CD4-positive, alpha-beta T cell (primary cell): ENCODE results near the gene LMBR1. TPM values are rescaled to one million over a fixed set of nuclear protein-coding genes. Genes with fewer than 3 reads are reported as not detected.

ENCODE experiments used
- ATAC-seq: fragments of 200-7000 bp; cut with Tn5 transposase; one replicate; pipeline ENCODE4 v1.10.0; 2022; ENCODE audit warnings: mild to moderate bottlenecking; ENCODE audit not compliant: poor library complexity
- CTCF ChIA-PET: fragments of 350-600 bp; sonication (Branson Sonifier 250); formaldehyde crosslinking; loops from one replicate; lab custom pipeline; 2021; ENCODE audit warnings: antibody characterized with exemption, inconsistent platforms; lab: Charles Lee
- POLR2A ChIA-PET: fragments of 350-600 bp; sonication (Branson Sonifier 250); formaldehyde crosslinking; loops from one replicate; lab custom pipeline; 2021; ENCODE audit warnings: antibody characterized with exemption, inconsistent platforms; lab: Charles Lee
- DNase-seq, 14 experiments: peaks; one replicate each; pipeline ENCODE4 v3.0.0-alpha.2; 2013 to 2020; ENCODE audit warnings: mixed read lengths in 2 of 14
- H3K27ac ChIP-seq, 2 donors: one replicate each; pipeline versions ENCODE4 v1.5.1 to v1.7.0; 2013; ENCODE audit warnings: low read length in 2 of 2, low read depth in 1 of 2, mild to moderate bottlenecking in 1 of 2
- H3K27me3 ChIP-seq, 2 experiments: 1 replicate in 1 of 2; 2 replicates in 1 of 2; pipeline versions ENCODE4 v1.6.1 to v1.7.0; 2013; ENCODE audit warnings: low read length in 2 of 2, control low read depth in 1 of 2, mild to moderate bottlenecking in 1 of 2, moderate library complexity in 1 of 2; ENCODE audit not compliant: insufficient read depth in 2 of 2, control insufficient read depth in 1 of 2
- H3K36me3 ChIP-seq: one replicate; pipeline ENCODE4 v1.6.1; 2013; ENCODE audit warnings: low read length, control low read depth; ENCODE audit not compliant: insufficient read depth
- H3K4me1 ChIP-seq: one replicate; pipeline ENCODE4 v1.6.1; 2013; ENCODE audit warnings: low read length, control low read depth; ENCODE audit not compliant: insufficient read depth
- H3K4me3 ChIP-seq: one replicate; pipeline ENCODE4 v1.5.1; 2013; ENCODE audit warnings: mild to moderate bottlenecking, low read length, moderate library complexity
- H3K9me3 ChIP-seq, 2 experiments: 1 replicate in 1 of 2; 2 replicates in 1 of 2; pipeline versions ENCODE4 v1.6.1 to v1.7.0; 2013; ENCODE audit warnings: low read length in 2 of 2, mild to moderate bottlenecking in 2 of 2, control low read depth in 1 of 2, moderate library complexity in 1 of 2; ENCODE audit not compliant: control insufficient read depth in 1 of 2, insufficient read depth in 1 of 2
- H3K27ac Mint-ChIP-seq: one replicate; pipeline ENCODE4 v1.8.0; 2020; ENCODE audit warnings: mixed read lengths
- H3K27me3 Mint-ChIP-seq: one replicate; pipeline ENCODE4 v1.8.0; 2021; ENCODE audit warnings: mixed read lengths
- H3K36me3 Mint-ChIP-seq: one replicate; pipeline ENCODE4 v1.8.0; 2021; ENCODE audit warnings: low read depth, mixed read lengths
- H3K4me1 Mint-ChIP-seq: one replicate; pipeline ENCODE4 v1.8.0; 2021; ENCODE audit warnings: low read depth, mixed read lengths
- H3K4me3 Mint-ChIP-seq: one replicate; pipeline ENCODE4 v1.8.0; 2020; ENCODE audit warnings: mild to moderate bottlenecking, mixed read lengths
- H3K9me3 Mint-ChIP-seq: one replicate; pipeline ENCODE4 v1.8.0; 2020; ENCODE audit warnings: mixed read lengths
- CTCF ChIP-seq: fragments of 200-600 bp; IDR thresholded peaks from one replicate; pipeline ENCODE4 v1.8.0; 2022; ENCODE audit warnings: antibody characterized with exemption, mild to moderate bottlenecking
- intact Hi-C, 2 experiments: fragments of 100-400 bp; cut with DNase I in 1 of 2; cut with micrococcal nuclease in 1 of 2; formaldehyde crosslinking; loops; one replicate each; pipeline versions ENCODE4 v1.15.1 to v1.9.0; 2023 to 2025; cut with DNase I, micrococcal nuclease
- total RNA-seq, 174 experiments: library from RNA in 2 of 174; stranded (reverse) in 2 of 174; gene quantifications; one replicate each; pipeline ENCODE4 v1.2.3 and lab custom pipeline; 2021 to 2026

The LMBR1 gene
- total RNA-seq, 2 experiments from 2014 or later, result 61.6 to 61.9 TPM

- Histone ChIP-seq H3K36me3 (peaks cover 18% of the 10 kb centered on the region), H3K9me3 (no peaks in the 10 kb centered on the region), H3K27ac (no peak overlapping the region), H3K4me3 (no peak overlapping the region), H3K27me3 (no peaks in the 10 kb centered on the region), H3K4me1 (no peaks in the 10 kb centered on the region)
- no peak for ATAC-seq
- intact Hi-C loops, result no loop called here
- ChIA-PET CTCF (interaction anchor here (0.7 kb wide), 1 partner anchor 30 kb away, joined by 3 read pairs; no protein-coding TSS in a partner anchor), POLR2A (no interaction called here)
- Mint-ChIP-seq H3K4me3 (no peak overlapping the region), H3K27ac (no peak overlapping the region), H3K27me3 (no peaks in the 10 kb centered on the region), H3K36me3 (peaks cover 43% of the 10 kb centered on the region), H3K4me1 (no peaks in the 10 kb centered on the region), H3K9me3 (no peaks in the 10 kb centered on the region)
- DNase-seq, result no peak
- no peak for TF ChIP-seq CTCF
These were observed 139.8 kb downstream of the LMBR1 start for GRCh38 chr7:156753229-156753560.

- no peak overlapping the region for H3K27ac ChIP-seq
- no peak overlapping the region for H3K27ac Mint-ChIP-seq
- no peaks in the 10 kb centered on the region for H3K4me1 ChIP-seq
- intact Hi-C loops, result no loop called here
- no peaks in the 10 kb centered on the region for H3K9me3 Mint-ChIP-seq
- POLR2A ChIA-PET, result no interaction called here
- H3K36me3 Mint-ChIP-seq, result peaks cover 40% of the 10 kb centered on the region
- no peak for ATAC-seq
- H3K36me3 ChIP-seq, result peaks cover 17% of the 10 kb centered on the region
- no peak overlapping the region for H3K4me3 Mint-ChIP-seq
- no peaks in the 10 kb centered on the region for H3K9me3 ChIP-seq
- no peak for TF ChIP-seq CTCF
- no peaks in the 10 kb centered on the region for H3K27me3 ChIP-seq
- CTCF ChIA-PET, result no interaction called here
- H3K27me3 Mint-ChIP-seq, result no peaks in the 10 kb centered on the region
- H3K4me3 ChIP-seq, result no peak overlapping the region
- DNase-seq, result no peak
- H3K4me1 Mint-ChIP-seq, result no peaks in the 10 kb centered on the region
These were observed 140.4 kb downstream of the LMBR1 start for GRCh38 chr7:156752367-156753228.

- no peak for ATAC-seq
- no peak for DNase-seq
- Histone ChIP-seq H3K27ac (no peak overlapping the region), H3K36me3 (peaks cover 12% of the 10 kb centered on the region), H3K4me3 (no peak overlapping the region), H3K9me3 (no peaks in the 10 kb centered on the region), H3K27me3 (no peaks in the 10 kb centered on the region), H3K4me1 (no peaks in the 10 kb centered on the region)
- Mint-ChIP-seq H3K4me1 (no peaks in the 10 kb centered on the region), H3K27me3 (no peaks in the 10 kb centered on the region), H3K27ac (no peak overlapping the region), H3K4me3 (no peak overlapping the region), H3K9me3 (no peaks in the 10 kb centered on the region), H3K36me3 (peaks cover 44% of the 10 kb centered on the region)
- intact Hi-C loops, result no loop called here
- no peak for TF ChIP-seq CTCF
- ChIA-PET POLR2A (no interaction called here), CTCF (no interaction called here)
These were observed 141.7 kb downstream of the LMBR1 start for GRCh38 chr7:156751319-156751718.
